GM23338 (cell line): ENCODE results near the gene IL1RL2. TPM values are rescaled to one million over a fixed set of nuclear protein-coding genes. Genes with fewer than 3 reads are reported as not detected.

Source experiments
- ATAC-seq: fragments of 200-7000 bp; cut with Tn5 transposase; 3 replicates; pipeline ENCODE4 v1.9.1; 2020
- DNase-seq: peaks from one replicate; pipeline ENCODE4 v3.0.0-alpha.2; 2015; ENCODE audit warnings: low spot score
- H2AFZ ChIP-seq: fragments of 200-600 bp; sonication (generic); 2 replicates; pipeline ENCODE4 v1.8.0; 2016; ENCODE audit warnings: antibody characterized with exemption, mild to moderate bottlenecking, moderate library complexity
- H3F3A ChIP-seq: fragments of 200-600 bp; sonication (generic); replicated peaks from 2 replicates; pipeline ENCODE4 v1.8.0; 2017; ENCODE audit warnings: antibody characterized with exemption, mixed run types, low read depth
- H3K27ac ChIP-seq: fragments of 200-600 bp; sonication (generic); 2 replicates; pipeline ENCODE4 v1.6.1; 2016; ENCODE audit warnings: low read depth
- H3K27me3 ChIP-seq: fragments of 200-600 bp; sonication (generic); 2 replicates; pipeline ENCODE4 v1.8.0; 2016; ENCODE audit warnings: mild to moderate bottlenecking, mixed run types, moderate library complexity; ENCODE audit not compliant: insufficient read depth
- H3K36me3 ChIP-seq: fragments of 200-600 bp; sonication (generic); 2 replicates; pipeline ENCODE4 v1.8.0; 2016; ENCODE audit warnings: mild to moderate bottlenecking; ENCODE audit not compliant: insufficient read depth
- H3K4me1 ChIP-seq: fragments of 200-600 bp; sonication (generic); 2 replicates; pipeline ENCODE4 v1.8.0; 2016; ENCODE audit warnings: mild to moderate bottlenecking, moderate library complexity; ENCODE audit not compliant: insufficient read depth
- H3K4me2 ChIP-seq: fragments of 200-600 bp; sonication (generic); 2 replicates; pipeline ENCODE4 v1.7.1; 2017; ENCODE audit warnings: mixed run types
- H3K4me3 ChIP-seq: fragments of 200-600 bp; sonication (generic); 2 replicates; pipeline ENCODE4 v1.6.1; 2016; ENCODE audit warnings: mixed run types
- H3K79me2 ChIP-seq: fragments of 200-600 bp; sonication (generic); replicated peaks from 2 replicates; pipeline ENCODE4 v1.8.0; 2017; ENCODE audit warnings: mild to moderate bottlenecking; ENCODE audit not compliant: insufficient read depth
- H3K9me2 ChIP-seq: fragments of 200-600 bp; sonication (generic); 2 replicates; pipeline ENCODE4 v1.8.0; 2017; ENCODE audit not compliant: insufficient read depth
- H4K20me1 ChIP-seq: fragments of 200-600 bp; sonication (generic); replicated peaks from 2 replicates; pipeline ENCODE4 v1.8.0; 2017; ENCODE audit warnings: mild to moderate bottlenecking; ENCODE audit not compliant: insufficient read depth
- H3K27ac Mint-ChIP-seq: 2 replicates; pipeline ENCODE4 v1.8.0; 2020; ENCODE audit warnings: inconsistent platforms, mild to moderate bottlenecking, moderate library complexity, mixed read lengths
- H3K27me3 Mint-ChIP-seq: 3 replicates; pipeline ENCODE4 v1.8.0; 2022; ENCODE audit warnings: low read depth, mild to moderate bottlenecking, moderate library complexity, mixed read lengths, inconsistent platforms; ENCODE audit not compliant: insufficient read depth, poor library complexity
- H3K36me3 Mint-ChIP-seq: 3 replicates; pipeline ENCODE4 v1.8.0; 2021; ENCODE audit warnings: low read depth, mild to moderate bottlenecking, inconsistent platforms, moderate library complexity, mixed read lengths
- H3K4me1 Mint-ChIP-seq: 3 replicates; pipeline ENCODE4 v1.8.0; 2020; ENCODE audit warnings: mild to moderate bottlenecking, inconsistent platforms, mixed read lengths
- H3K4me3 Mint-ChIP-seq: 3 replicates; pipeline ENCODE4 v1.8.0; 2021; ENCODE audit warnings: moderate library complexity, mild to moderate bottlenecking, inconsistent platforms, mixed read lengths
- H3K9me3 Mint-ChIP-seq: 3 replicates; pipeline ENCODE4 v1.8.0; 2020; ENCODE audit warnings: moderate library complexity, mild to moderate bottlenecking, inconsistent platforms, mixed read lengths
- JUNB ChIP-seq: IDR thresholded peaks from one replicate; pipeline ENCODE4 v1.6.1; 2016; ENCODE audit warnings: antibody characterized with exemption; ENCODE audit not compliant: unreplicated experiment
- NANOG ChIP-seq: IDR thresholded peaks from 2 replicates; pipeline ENCODE4 v1.6.1; 2016; ENCODE audit warnings: antibody characterized with exemption, borderline replicate concordance
- POLR2AphosphoS5 ChIP-seq: IDR thresholded peaks from 2 replicates; pipeline ENCODE4 v1.6.1; 2016; ENCODE audit warnings: antibody characterized with exemption, low read depth
- STAT1 ChIP-seq: IDR thresholded peaks from one replicate; pipeline ENCODE4 v1.6.1; 2016; ENCODE audit warnings: antibody characterized with exemption; ENCODE audit not compliant: unreplicated experiment
- ZNF114 ChIP-seq: fragments of 250-450 bp; sonication (Bioruptor Pico); IDR thresholded peaks from 2 replicates; pipeline ENCODE4 v1.5.0; 2020; ENCODE audit warnings: mild to moderate bottlenecking, moderate library complexity
- polyA plus RNA-seq: library from polyadenylated mRNA; unstranded; fragments of >200 nt; fragmentation: Nextera tagmentation; extraction: Ambion mirVana; gene quantifications from 2 replicates; pipeline ENCODE4 v1.2.1, GENCODE V29; 2016
- total RNA-seq: library from RNA; depleted of rRNA; stranded (reverse); fragments of >200 nt; shearing (Covaris generic); gene quantifications from 2 replicates; pipeline ENCODE4 v1.2.3, GENCODE V29; 2014
- TF ChIP-seq, protein P1 (sequence below): fragments of 250-450 bp; sonication (Bioruptor Pico); IDR thresholded peaks from 2 replicates; pipeline ENCODE4 v1.5.0; 2020; ENCODE audit warnings: mild to moderate bottlenecking, moderate library complexity
- TF ChIP-seq, protein P2 (sequence below): IDR thresholded peaks from 2 replicates; pipeline ENCODE4 v1.6.1; 2016; ENCODE audit warnings: antibody characterized with exemption
- TF ChIP-seq, protein P3 (sequence below): IDR thresholded peaks from one replicate; pipeline ENCODE4 v1.6.1; 2018; ENCODE audit warnings: antibody characterized with exemption; ENCODE audit not compliant: unreplicated experiment

IL1RL2 gene
- total and polyA plus RNA-seq, 2 experiments from 2014 or later, result not detected

DNA sequence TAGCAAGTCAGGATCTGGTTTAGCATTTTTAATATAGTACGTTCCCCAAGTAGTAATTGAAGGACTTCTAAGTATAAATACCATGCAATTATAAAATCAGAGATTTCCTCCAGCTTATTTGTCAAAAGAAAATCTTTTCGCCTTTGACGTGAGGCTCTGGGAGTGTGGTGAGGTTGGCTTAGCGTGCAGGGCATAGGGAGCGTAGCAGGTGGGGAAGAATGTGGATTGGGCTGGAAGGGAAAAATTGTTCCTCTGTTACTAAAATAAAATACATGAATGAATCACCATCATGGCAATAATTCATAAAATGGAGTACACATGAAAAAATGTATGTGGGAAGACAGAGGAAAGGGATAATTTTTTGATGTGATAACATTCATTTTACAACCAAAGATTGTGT, 5.4 kb upstream of the IL1RL2 start (continued):
- TF ChIP-seq, protein P1, sequence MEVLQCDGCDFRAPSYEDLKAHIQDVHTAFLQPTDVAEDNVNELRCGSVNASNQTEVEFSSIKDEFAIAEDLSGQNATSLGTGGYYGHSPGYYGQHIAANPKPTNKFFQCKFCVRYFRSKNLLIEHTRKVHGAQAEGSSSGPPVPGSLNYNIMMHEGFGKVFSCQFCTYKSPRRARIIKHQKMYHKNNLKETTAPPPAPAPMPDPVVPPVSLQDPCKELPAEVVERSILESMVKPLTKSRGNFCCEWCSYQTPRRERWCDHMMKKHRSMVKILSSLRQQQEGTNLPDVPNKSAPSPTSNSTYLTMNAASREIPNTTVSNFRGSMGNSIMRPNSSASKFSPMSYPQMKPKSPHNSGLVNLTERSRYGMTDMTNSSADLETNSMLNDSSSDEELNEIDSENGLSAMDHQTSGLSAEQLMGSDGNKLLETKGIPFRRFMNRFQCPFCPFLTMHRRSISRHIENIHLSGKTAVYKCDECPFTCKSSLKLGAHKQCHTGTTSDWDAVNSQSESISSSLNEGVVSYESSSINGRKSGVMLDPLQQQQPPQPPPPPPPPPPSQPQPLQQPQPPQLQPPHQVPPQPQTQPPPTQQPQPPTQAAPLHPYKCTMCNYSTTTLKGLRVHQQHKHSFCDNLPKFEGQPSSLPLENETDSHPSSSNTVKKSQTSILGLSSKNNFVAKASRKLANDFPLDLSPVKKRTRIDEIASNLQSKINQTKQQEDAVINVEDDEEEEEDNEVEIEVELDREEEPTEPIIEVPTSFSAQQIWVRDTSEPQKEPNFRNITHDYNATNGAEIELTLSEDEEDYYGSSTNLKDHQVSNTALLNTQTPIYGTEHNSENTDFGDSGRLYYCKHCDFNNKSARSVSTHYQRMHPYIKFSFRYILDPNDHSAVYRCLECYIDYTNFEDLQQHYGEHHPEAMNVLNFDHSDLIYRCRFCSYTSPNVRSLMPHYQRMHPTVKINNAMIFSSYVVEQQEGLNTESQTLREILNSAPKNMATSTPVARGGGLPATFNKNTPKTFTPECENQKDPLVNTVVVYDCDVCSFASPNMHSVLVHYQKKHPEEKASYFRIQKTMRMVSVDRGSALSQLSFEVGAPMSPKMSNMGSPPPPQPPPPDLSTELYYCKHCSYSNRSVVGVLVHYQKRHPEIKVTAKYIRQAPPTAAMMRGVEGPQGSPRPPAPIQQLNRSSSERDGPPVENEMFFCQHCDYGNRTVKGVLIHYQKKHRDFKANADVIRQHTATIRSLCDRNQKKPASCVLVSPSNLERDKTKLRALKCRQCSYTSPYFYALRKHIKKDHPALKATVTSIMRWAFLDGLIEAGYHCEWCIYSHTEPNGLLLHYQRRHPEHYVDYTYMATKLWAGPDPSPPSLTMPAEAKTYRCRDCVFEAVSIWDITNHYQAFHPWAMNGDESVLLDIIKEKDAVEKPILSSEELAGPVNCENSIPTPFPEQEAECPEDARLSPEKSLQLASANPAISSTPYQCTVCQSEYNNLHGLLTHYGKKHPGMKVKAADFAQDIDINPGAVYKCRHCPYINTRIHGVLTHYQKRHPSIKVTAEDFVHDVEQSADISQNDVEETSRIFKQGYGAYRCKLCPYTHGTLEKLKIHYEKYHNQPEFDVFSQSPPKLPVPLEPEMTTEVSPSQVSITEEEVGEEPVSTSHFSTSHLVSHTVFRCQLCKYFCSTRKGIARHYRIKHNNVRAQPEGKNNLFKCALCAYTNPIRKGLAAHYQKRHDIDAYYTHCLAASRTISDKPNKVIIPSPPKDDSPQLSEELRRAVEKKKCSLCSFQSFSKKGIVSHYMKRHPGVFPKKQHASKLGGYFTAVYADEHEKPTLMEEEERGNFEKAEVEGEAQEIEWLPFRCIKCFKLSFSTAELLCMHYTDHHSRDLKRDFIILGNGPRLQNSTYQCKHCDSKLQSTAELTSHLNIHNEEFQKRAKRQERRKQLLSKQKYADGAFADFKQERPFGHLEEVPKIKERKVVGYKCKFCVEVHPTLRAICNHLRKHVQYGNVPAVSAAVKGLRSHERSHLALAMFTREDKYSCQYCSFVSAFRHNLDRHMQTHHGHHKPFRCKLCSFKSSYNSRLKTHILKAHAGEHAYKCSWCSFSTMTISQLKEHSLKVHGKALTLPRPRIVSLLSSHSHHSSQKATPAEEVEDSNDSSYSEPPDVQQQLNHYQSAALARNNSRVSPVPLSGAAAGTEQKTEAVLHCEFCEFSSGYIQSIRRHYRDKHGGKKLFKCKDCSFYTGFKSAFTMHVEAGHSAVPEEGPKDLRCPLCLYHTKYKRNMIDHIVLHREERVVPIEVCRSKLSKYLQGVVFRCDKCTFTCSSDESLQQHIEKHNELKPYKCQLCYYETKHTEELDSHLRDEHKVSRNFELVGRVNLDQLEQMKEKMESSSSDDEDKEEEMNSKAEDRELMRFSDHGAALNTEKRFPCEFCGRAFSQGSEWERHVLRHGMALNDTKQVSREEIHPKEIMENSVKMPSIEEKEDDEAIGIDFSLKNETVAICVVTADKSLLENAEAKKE, result no peak
- TF ChIP-seq POLR2AphosphoS5, result no peak
- no peak for TF ChIP-seq JUNB
- no peak for TF ChIP-seq NANOG
- TF ChIP-seq ZNF114 (CRISPR knock-in tag), result no peak
- TF ChIP-seq, protein P2, sequence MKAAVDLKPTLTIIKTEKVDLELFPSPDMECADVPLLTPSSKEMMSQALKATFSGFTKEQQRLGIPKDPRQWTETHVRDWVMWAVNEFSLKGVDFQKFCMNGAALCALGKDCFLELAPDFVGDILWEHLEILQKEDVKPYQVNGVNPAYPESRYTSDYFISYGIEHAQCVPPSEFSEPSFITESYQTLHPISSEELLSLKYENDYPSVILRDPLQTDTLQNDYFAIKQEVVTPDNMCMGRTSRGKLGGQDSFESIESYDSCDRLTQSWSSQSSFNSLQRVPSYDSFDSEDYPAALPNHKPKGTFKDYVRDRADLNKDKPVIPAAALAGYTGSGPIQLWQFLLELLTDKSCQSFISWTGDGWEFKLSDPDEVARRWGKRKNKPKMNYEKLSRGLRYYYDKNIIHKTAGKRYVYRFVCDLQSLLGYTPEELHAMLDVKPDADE, result no peak

- H3K36me3 ChIP-seq, result no peaks in the 10 kb centered on the region
- H3K27me3 ChIP-seq, result peaks cover 18% of the 10 kb centered on the region
- DNase-seq (no peak), ATAC-seq (no peak)
- TF ChIP-seq, protein P3, sequence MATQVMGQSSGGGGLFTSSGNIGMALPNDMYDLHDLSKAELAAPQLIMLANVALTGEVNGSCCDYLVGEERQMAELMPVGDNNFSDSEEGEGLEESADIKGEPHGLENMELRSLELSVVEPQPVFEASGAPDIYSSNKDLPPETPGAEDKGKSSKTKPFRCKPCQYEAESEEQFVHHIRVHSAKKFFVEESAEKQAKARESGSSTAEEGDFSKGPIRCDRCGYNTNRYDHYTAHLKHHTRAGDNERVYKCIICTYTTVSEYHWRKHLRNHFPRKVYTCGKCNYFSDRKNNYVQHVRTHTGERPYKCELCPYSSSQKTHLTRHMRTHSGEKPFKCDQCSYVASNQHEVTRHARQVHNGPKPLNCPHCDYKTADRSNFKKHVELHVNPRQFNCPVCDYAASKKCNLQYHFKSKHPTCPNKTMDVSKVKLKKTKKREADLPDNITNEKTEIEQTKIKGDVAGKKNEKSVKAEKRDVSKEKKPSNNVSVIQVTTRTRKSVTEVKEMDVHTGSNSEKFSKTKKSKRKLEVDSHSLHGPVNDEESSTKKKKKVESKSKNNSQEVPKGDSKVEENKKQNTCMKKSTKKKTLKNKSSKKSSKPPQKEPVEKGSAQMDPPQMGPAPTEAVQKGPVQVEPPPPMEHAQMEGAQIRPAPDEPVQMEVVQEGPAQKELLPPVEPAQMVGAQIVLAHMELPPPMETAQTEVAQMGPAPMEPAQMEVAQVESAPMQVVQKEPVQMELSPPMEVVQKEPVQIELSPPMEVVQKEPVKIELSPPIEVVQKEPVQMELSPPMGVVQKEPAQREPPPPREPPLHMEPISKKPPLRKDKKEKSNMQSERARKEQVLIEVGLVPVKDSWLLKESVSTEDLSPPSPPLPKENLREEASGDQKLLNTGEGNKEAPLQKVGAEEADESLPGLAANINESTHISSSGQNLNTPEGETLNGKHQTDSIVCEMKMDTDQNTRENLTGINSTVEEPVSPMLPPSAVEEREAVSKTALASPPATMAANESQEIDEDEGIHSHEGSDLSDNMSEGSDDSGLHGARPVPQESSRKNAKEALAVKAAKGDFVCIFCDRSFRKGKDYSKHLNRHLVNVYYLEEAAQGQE, result no peak
- TF ChIP-seq NANOG (no peak), STAT1 (no peak), ZNF114 (CRISPR knock-in tag) (no peak), POLR2AphosphoS5 (no peak)
- H3K4me1 ChIP-seq, result no peaks in the 10 kb centered on the region; the same call in 1 of the 2 replicates
- H3F3A ChIP-seq, result no peaks in the 10 kb centered on the region
- no peak overlapping the region for H3K4me3 ChIP-seq
- Mint-ChIP-seq H3K27me3 (peaks cover 10% of the 10 kb centered on the region), H3K27ac (no peak overlapping the region), H3K9me3 (no peaks in the 10 kb centered on the region), H3K4me3 (no peak overlapping the region), H3K4me1 (peaks cover 3% of the 10 kb centered on the region; the same call in 1 of the 3 replicates), H3K36me3 (no peaks in the 10 kb centered on the region)
- no peak overlapping the region; the same call in 1 of the 2 replicates for H2AFZ ChIP-seq
- H3K9me2 ChIP-seq, result no peaks in the 10 kb centered on the region
- no peak overlapping the region for H3K4me2 ChIP-seq
- H3K79me2 ChIP-seq, result no peaks in the 10 kb centered on the region
- 0 out of 2 replicates have a peak, but pooled peaks cover 5% of the 10 kb centered on the region for H4K20me1 ChIP-seq
- H3K27ac ChIP-seq, result no peak overlapping the region
These were observed 4.7 kb upstream of the IL1RL2 start for GRCh38 chr2:102181919-102182635.
